ENCODE data around the gene SLC1A4. TPM values are rescaled to one million over a fixed set of nuclear protein-coding genes. Genes with fewer than 3 reads are reported as not detected.

The SLC1A4 gene
- 8.8 and 11.3 TPM in 2 replicates for polyA plus RNA-seq

DNA sequence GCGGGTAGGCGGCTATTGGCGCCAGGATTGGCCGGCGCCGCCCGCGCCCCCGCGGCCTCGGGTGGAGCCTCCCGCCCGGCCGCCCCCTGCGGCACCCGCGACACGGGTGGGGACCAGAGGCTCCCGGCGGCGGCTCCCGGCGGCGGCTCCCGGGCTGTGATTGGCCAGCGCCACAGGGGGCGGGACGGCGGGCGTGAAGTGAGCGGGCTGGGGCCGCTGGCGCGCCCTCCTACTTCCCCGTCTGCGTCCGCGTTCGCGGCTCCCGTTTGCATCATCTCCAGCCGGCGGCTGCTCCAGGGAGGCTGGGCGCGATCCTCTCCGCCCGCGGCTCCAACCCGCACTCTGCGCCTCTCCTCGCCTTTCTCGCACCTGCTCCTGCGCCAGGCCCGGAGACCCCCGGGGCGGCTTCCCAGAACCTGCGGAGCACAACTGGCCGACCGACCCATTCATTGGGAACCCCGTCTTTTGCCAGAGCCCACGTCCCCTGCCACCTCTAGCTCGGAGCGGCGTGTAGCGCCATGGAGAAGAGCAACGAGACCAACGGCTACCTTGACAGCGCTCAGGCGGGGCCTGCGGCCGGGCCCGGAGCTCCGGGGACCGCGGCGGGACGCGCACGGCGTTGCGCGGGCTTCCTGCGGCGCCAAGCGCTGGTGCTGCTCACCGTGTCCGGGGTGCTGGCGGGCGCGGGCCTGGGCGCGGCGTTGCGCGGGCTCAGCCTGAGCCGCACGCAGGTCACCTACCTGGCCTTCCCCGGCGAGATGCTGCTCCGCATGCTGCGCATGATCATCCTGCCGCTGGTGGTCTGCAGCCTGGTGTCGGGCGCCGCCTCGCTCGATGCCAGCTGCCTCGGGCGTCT is at the start of gene SLC1A4:
Gene SLC1A4, plus strand, starts transcription at position 274 of the 856 bp plus-strand sequence. Its CDS starts 245 bp downstream, at position 519.

DNA sequence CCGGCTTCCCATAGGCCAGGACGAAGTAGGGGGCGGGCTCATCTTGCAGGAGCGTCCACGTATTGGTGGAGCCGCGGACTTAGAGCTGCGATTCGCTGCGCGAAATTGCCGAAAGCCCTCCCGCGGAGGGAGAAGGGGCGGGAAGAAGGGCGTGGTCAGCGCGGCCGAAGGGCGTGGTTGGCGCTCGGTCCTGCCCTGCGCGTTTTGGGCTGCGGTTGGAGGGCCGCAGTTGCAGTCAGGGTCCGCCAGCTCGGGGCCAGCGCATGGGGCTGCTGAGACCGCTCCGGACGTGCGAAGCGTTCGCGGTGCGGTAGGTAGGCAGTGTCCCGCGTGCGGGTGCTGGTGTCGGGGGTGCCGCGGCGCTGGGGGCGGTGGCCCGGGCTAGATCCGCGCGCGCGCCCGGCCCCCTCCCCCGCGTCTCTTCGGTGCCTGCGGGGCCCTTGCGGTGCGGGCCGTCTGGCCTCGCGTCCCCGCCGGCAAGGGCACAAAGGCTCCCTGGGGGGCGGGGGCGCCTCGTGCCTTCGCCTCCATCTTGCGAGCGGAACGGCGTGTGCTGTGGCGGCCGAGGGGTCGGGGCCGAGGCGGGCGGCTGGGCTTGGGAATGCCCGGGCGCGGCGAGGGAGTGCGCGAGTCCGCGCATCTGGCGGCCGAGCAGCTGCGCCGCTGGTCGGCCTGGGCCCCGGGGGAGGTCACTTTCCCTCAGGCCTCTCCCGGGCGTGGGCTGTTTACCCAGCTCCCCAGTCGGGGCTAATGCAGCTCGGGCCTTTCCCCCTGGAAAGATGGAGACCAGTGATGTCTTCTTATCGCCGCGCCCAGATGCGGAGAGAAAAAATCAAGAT is 67.2 kb downstream of the SLC1A4 start, which contains the start of gene CEP68:
Gene CEP68, plus strand, starts transcription at position 202 of the 839 bp plus-strand sequence. CDS start 13,029 bp downstream, outside the sequence.

Other genes starting within 250 kb of the SLC1A4 start
- 9.9 and 12.9 TPM in 2 replicates for gene CEP68, start 67.0 kb downstream of the SLC1A4 start, polyA plus RNA-seq
- 233 and 252 TPM in 2 replicates for gene RAB1A, start 140.7 kb downstream of the SLC1A4 start, polyA plus RNA-seq
- gene ACTR2, start 238.4 kb downstream of the SLC1A4 start, polyA plus RNA-seq = 101 and 117 TPM in 2 replicates

Data from Purkinje cell (primary cell).